GM21529 (cell line): Measurements from ENCODE around the gene FMO1.
"Not testable (repeated sequence)": the region's sequence is repeated elsewhere in the genome, so short reads cannot be mapped to it uniquely, and the experiment has no call there.

ENCODE experiments used
- ATAC-seq: cut with Tn5 transposase; IDR thresholded peaks from one replicate; pipeline ENCODE4 v1.9.1; 2021; ENCODE audit not compliant: unreplicated experiment

The FMO1 gene

GRCh38 chr1:171231326-171231725, 17.0 kb upstream of the FMO1 start:
- no peak for ATAC-seq

- no peak for ATAC-seq
Measured at GRCh38 chr1:171233183-171233582, 15.1 kb upstream of the FMO1 start.

- ATAC-seq: not testable (repeated sequence)
Measured at GRCh38 chr1:171236231-171236630, 12.1 kb upstream of the FMO1 start.

GRCh38 chr1:171243878-171244277, 4.4 kb upstream of the FMO1 start:
- no peak for ATAC-seq

- peak; percentile 89 for ATAC-seq
Measured at GRCh38 chr1:171245458-171246064, 2.7 kb upstream of the FMO1 start.

- no peak for ATAC-seq
Measured at GRCh38 chr1:171247501-171247900, 793 bp upstream of the FMO1 start.

- no peak for ATAC-seq
Measured at GRCh38 chr1:171248841-171249240, 547 bp downstream of the FMO1 start.

- ATAC-seq: no peak
Measured at GRCh38 chr1:171250263-171250662, 2.0 kb downstream of the FMO1 start.

- ATAC-seq: no peak
Measured at GRCh38 chr1:171251042-171251951, 3.0 kb downstream of the FMO1 start.

- no peak for ATAC-seq
Measured at GRCh38 chr1:171251952-171252300, 3.6 kb downstream of the FMO1 start.

- ATAC-seq: peak; percentile 88
Measured at GRCh38 chr1:171252482-171252881, 4.2 kb downstream of the FMO1 start.

GRCh38 chr1:171254859-171255258, 6.6 kb downstream of the FMO1 start:
- ATAC-seq: no peak

- no peak for ATAC-seq
Measured at GRCh38 chr1:171256940-171257606, 8.8 kb downstream of the FMO1 start.

GRCh38 chr1:171257607-171258076, 9.3 kb downstream of the FMO1 start:
- ATAC-seq: no peak

GRCh38 chr1:171258429-171258828, 10.1 kb downstream of the FMO1 start:
- no peak for ATAC-seq

- ATAC-seq: no peak
Measured at GRCh38 chr1:171258943-171259342, 10.6 kb downstream of the FMO1 start.

- ATAC-seq: no peak
Measured at GRCh38 chr1:171261336-171261735, 13.0 kb downstream of the FMO1 start.

GRCh38 chr1:171263901-171264300, 15.6 kb downstream of the FMO1 start:
- no peak for ATAC-seq

GRCh38 chr1:171265686-171266085, 17.4 kb downstream of the FMO1 start:
- no peak for ATAC-seq

GRCh38 chr1:171266930-171267329, 18.6 kb downstream of the FMO1 start:
- ATAC-seq: no peak

GRCh38 chr1:171267391-171267790, 19.1 kb downstream of the FMO1 start:
- no peak for ATAC-seq

- ATAC-seq: no peak
Measured at GRCh38 chr1:171270806-171271205, 22.5 kb downstream of the FMO1 start.
